Skeletal muscle satellite cell (primary cell): ENCODE results near the gene TMED9.

Experiments used
- H3K27me3 ChIP-seq: 2 replicates; pipeline ENCODE4 v1.7.0; 2013; ENCODE audit warnings: low read length; ENCODE audit not compliant: control insufficient read depth, insufficient read depth
- H3K36me3 ChIP-seq: 2 replicates; pipeline ENCODE4 v1.7.0; 2013; ENCODE audit warnings: mild to moderate bottlenecking, control low read depth, low read length; ENCODE audit not compliant: insufficient read depth
- H3K4me1 ChIP-seq: 2 replicates; pipeline ENCODE4 v1.7.0; 2013; ENCODE audit warnings: low read length; ENCODE audit not compliant: control insufficient read depth, insufficient read depth
- H3K4me2 ChIP-seq: 2 replicates; pipeline ENCODE4 v1.7.0; 2013; ENCODE audit warnings: mild to moderate bottlenecking, low read length
- H3K4me3 ChIP-seq: 2 replicates; pipeline ENCODE4 v1.7.0; 2013; ENCODE audit warnings: low read length
- H3K9ac ChIP-seq: 2 replicates; pipeline ENCODE4 v1.7.0; 2013; ENCODE audit warnings: mild to moderate bottlenecking, low read depth, low read length, moderate library complexity
- H3K9me3 ChIP-seq: replicated peaks from 2 replicates; pipeline ENCODE4 v1.7.0; 2013; ENCODE audit warnings: mild to moderate bottlenecking, control low read depth, low read length

Gene TMED9

GRCh38 chr5:177590406-177590805 lies 1.6 kb upstream of the TMED9 start:
- H3K4me2 ChIP-seq = no peak overlapping the region
- H3K36me3 ChIP-seq = peaks cover 23% of the 10 kb centered on the region
- H3K27me3 ChIP-seq = peaks cover 43% of the 10 kb centered on the region
- H3K9ac ChIP-seq = no peak overlapping the region
- H3K9me3 ChIP-seq = no peaks in the 10 kb centered on the region
- peaks cover 12% of the 10 kb centered on the region for H3K4me1 ChIP-seq
- H3K4me3 ChIP-seq = no peak overlapping the region

- H3K36me3 ChIP-seq = peaks cover 35% of the 10 kb centered on the region
- peaks cover 35% of the 10 kb centered on the region for H3K27me3 ChIP-seq
- no peaks in the 10 kb centered on the region for H3K9me3 ChIP-seq
- peak overlapping the region; percentile 100 for H3K4me3 ChIP-seq
- peak overlapping the region; percentile 97 for H3K4me2 ChIP-seq
- peak overlapping the region; percentile 98 for H3K9ac ChIP-seq
- H3K4me1 ChIP-seq = peaks cover 12% of the 10 kb centered on the region
Measured at GRCh38 chr5:177591690-177592009, 353 bp upstream of the TMED9 start.

GRCh38 chr5:177592905-177593304 lies 902 bp downstream of the TMED9 start:
- Histone ChIP-seq H3K4me2 (peak overlapping the region; percentile 97), H3K4me1 (peaks cover 12% of the 10 kb centered on the region), H3K27me3 (peaks cover 28% of the 10 kb centered on the region), H3K9me3 (no peaks in the 10 kb centered on the region), H3K9ac (peak overlapping the region; percentile 98), H3K36me3 (peaks cover 38% of the 10 kb centered on the region), H3K4me3 (peak overlapping the region; percentile 100)

DNA sequence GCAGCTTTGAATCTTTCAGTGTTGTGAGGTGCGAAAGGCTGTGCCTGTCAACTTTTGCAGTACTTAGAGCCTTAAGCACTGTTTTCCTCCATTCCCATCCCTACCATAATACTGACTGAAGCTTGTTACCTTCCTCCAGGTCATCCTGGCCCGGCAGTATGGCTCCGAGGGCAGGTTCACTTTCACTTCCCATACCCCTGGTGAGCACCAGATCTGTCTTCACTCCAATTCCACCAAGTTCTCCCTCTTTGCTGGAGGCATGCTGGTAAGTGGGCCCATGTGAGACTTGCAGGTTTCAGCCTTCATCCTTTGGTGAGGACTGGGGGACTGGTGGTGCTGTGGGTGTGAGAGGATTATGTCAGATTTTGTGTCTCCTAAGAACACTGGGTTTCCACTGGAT lies 1.5 kb downstream of the TMED9 start:
- H3K4me3 ChIP-seq = peak overlapping the region; percentile 100

GRCh38 chr5:177594071-177594470 lies 2.1 kb downstream of the TMED9 start:
- Histone ChIP-seq H3K27me3 (peaks cover 18% of the 10 kb centered on the region), H3K4me1 (peaks cover 19% of the 10 kb centered on the region), H3K9me3 (no peaks in the 10 kb centered on the region), H3K4me2 (peak overlapping the region; percentile 97), H3K36me3 (peaks cover 38% of the 10 kb centered on the region), H3K9ac (no peak overlapping the region), H3K4me3 (no peak overlapping the region)

More for the DNA sequence above, 1.5 kb downstream of the TMED9 start:
- Histone ChIP-seq H3K36me3 (peaks cover 38% of the 10 kb centered on the region), H3K9me3 (no peaks in the 10 kb centered on the region), H3K27me3 (peaks cover 21% of the 10 kb centered on the region), H3K4me2 (peak overlapping the region; percentile 97), H3K4me1 (peaks cover 15% of the 10 kb centered on the region), H3K9ac (peak overlapping the region; percentile 98)

DNA sequence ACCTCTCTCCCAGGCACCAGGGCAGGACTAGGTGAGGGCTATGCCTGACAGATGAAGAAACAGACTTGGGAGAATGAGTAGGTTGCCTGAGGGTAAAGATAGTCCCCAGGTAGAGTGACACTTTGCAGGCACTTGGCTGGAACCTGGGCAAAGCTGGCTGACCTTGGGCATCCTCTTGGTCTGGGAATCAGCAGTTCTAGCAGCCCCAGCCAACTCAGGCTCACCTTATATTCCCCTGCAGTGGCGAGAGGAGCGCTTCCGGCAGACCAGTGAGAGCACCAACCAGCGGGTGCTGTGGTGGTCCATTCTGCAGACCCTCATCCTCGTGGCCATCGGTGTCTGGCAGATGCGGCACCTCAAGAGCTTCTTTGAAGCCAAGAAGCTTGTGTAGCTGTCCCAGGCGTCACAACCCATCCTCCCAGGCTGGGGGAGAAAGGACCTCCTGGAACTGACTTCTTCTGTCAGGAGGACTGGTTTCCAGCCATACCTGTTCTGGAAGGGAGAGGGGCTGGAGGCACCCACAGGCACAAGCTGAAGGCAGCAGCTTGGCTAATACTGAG lies 3.1 kb downstream of the TMED9 start:
- H3K27me3 ChIP-seq = peaks cover 10% of the 10 kb centered on the region
- no peaks in the 10 kb centered on the region for H3K9me3 ChIP-seq
- peaks cover 20% of the 10 kb centered on the region for H3K4me1 ChIP-seq
- H3K9ac ChIP-seq = no peak overlapping the region
- peaks cover 38% of the 10 kb centered on the region for H3K36me3 ChIP-seq
- no peak overlapping the region for H3K4me2 ChIP-seq
- H3K4me3 ChIP-seq = no peak overlapping the region

GRCh38 chr5:177595991-177596774 lies 4.2 kb downstream of the TMED9 start:
- no peak overlapping the region for H3K9ac ChIP-seq
- H3K4me3 ChIP-seq = no peak overlapping the region
- no peaks in the 10 kb centered on the region for H3K27me3 ChIP-seq
- H3K4me2 ChIP-seq = no peak overlapping the region
- no peaks in the 10 kb centered on the region for H3K9me3 ChIP-seq
- peaks cover 25% of the 10 kb centered on the region for H3K4me1 ChIP-seq
- peaks cover 38% of the 10 kb centered on the region for H3K36me3 ChIP-seq

DNA sequence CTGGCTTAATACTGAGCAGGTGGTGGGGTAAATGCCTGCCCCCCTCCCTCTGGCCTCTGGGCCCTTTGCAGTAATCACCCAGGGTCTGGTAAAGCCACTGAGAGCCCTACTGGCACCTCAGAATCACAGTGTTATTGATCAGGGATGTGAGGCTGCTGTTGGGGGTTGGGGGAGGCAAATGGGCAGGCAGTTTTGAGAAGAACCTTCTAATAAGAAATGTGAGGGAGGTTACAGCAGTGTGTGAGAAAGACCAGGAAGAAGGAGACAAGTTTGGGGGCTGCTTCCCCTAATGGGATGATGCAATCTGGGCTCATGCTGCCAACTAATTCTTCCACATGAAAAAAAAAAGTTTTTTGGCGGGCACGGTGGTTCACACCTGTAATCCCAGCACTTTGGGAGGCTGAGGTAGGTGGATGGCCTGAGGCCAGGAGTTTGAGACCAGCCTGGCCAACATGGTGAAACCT lies 4.8 kb downstream of the TMED9 start:
- Histone ChIP-seq H3K4me1 (peaks cover 23% of the 10 kb centered on the region), H3K36me3 (peaks cover 38% of the 10 kb centered on the region), H3K27me3 (no peaks in the 10 kb centered on the region), H3K9ac (no peak overlapping the region), H3K4me3 (no peak overlapping the region), H3K4me2 (no peak overlapping the region), H3K9me3 (no peaks in the 10 kb centered on the region)

GRCh38 chr5:177598477-177598876 lies 6.5 kb downstream of the TMED9 start:
- peaks cover 34% of the 10 kb centered on the region for H3K36me3 ChIP-seq
- no peaks in the 10 kb centered on the region for H3K9me3 ChIP-seq
- H3K27me3 ChIP-seq = no peaks in the 10 kb centered on the region

GRCh38 chr5:177599731-177600507 lies 7.9 kb downstream of the TMED9 start, which contains the start of gene B4GALT7:
Gene B4GALT7, plus strand, starts transcription at chr5:177600132. Its CDS starts 79 bp downstream, at chr5:177600211.
- no peaks in the 10 kb centered on the region for H3K9me3 ChIP-seq
- H3K4me1 ChIP-seq = peaks cover 15% of the 10 kb centered on the region
- H3K27me3 ChIP-seq = no peaks in the 10 kb centered on the region
- H3K4me3 ChIP-seq = peak within 1 kb of the TSS; percentile 79
- peak within 1 kb of the TSS; percentile 93 for H3K9ac ChIP-seq
- H3K4me2 ChIP-seq = peak within 1 kb of the TSS; percentile 95
- peaks cover 20% of the 10 kb centered on the region for H3K36me3 ChIP-seq

More at GRCh38 chr5:177598477-177598876, 6.5 kb downstream of the TMED9 start:
- peak overlapping the region; percentile 15 for H3K4me2 ChIP-seq
- peaks cover 15% of the 10 kb centered on the region for H3K4me1 ChIP-seq
- no peak overlapping the region for H3K9ac ChIP-seq
- no peak overlapping the region for H3K4me3 ChIP-seq

- Histone ChIP-seq H3K4me3 (peak overlapping the region; percentile 79), H3K9me3 (no peaks in the 10 kb centered on the region), H3K27me3 (no peaks in the 10 kb centered on the region), H3K9ac (peak overlapping the region; percentile 93), H3K36me3 (peaks cover 13% of the 10 kb centered on the region), H3K4me1 (peaks cover 15% of the 10 kb centered on the region), H3K4me2 (peak overlapping the region; percentile 95)
Measured at GRCh38 chr5:177600508-177601018, 8.6 kb downstream of the TMED9 start.
